B cell (primary cell): ENCODE data around the gene STXBP4. TPM values are rescaled to one million over a fixed set of nuclear protein-coding genes. Genes with fewer than 3 reads are reported as not detected.

ENCODE experiments used
- ATAC-seq: fragments of 200-7000 bp; cut with Tn5 transposase; one replicate; pipeline ENCODE4 v1.10.0; 2021; ENCODE audit warnings: low read depth, mild to moderate bottlenecking, moderate number of reproducible peaks, moderate library complexity
- CTCF ChIA-PET: fragments of 350-600 bp; sonication (Branson Sonifier 250); formaldehyde crosslinking; loops from one replicate; lab custom pipeline; 2021; ENCODE audit warnings: antibody characterized with exemption, inconsistent platforms; lab: Charles Lee
- POLR2A ChIA-PET: fragments of 350-600 bp; sonication (Branson Sonifier 250); formaldehyde crosslinking; loops from one replicate; lab custom pipeline; 2021; ENCODE audit warnings: antibody characterized with exemption; lab: Charles Lee
- DNase-seq: peaks from one replicate; pipeline ENCODE4 v3.0.0; 2013
- H2AFZ ChIP-seq: 2 replicates; pipeline ENCODE4 v1.6.1; 2012; ENCODE audit warnings: mild to moderate bottlenecking, low read depth, low read length; ENCODE audit not compliant: insufficient read depth, poor library complexity, severe bottlenecking
- H3K27ac ChIP-seq, 2 donors: 1 replicate in 1 of 2; 2 replicates in 1 of 2; pipeline ENCODE4 v1.5.1; 2012 to 2013; ENCODE audit warnings: low read length in 2 of 2, mild to moderate bottlenecking in 2 of 2, moderate library complexity in 1 of 2
- H3K27me3 ChIP-seq, 4 experiments: fragments of 200-600 bp in 1 of 4; sonication (generic) in 1 of 4; replicated peaks in 1 of 4; 1 replicate in 2 of 4; 2 replicates in 2 of 4; pipeline versions ENCODE4 v1.6.1 to v1.7.0; 2013 to 2016; ENCODE audit warnings: low read length in 3 of 4, mild to moderate bottlenecking in 2 of 4, mixed read lengths in 1 of 4, moderate library complexity in 1 of 4; ENCODE audit not compliant: insufficient read depth in 4 of 4, control insufficient read depth in 3 of 4; ENCODE audit errors: control extremely low read depth in 1 of 4
- H3K36me3 ChIP-seq, 2 experiments: replicated peaks in 1 of 2; 1 replicate in 1 of 2; 2 replicates in 1 of 2; pipeline versions ENCODE4 v1.6.1 to v1.7.1; 2013; ENCODE audit warnings: low read length in 1 of 2; ENCODE audit not compliant: insufficient read depth in 2 of 2, control insufficient read depth in 1 of 2; ENCODE audit errors: control extremely low read depth in 1 of 2, extremely low read depth in 1 of 2
- H3K4me1 ChIP-seq, 2 donors: fragments of 200-600 bp in 1 of 2; sonication (generic) in 1 of 2; 1 replicate in 1 of 2; 2 replicates in 1 of 2; pipeline versions ENCODE4 v1.5.1 to v1.6.1; 2013 to 2017; ENCODE audit warnings: low read length in 2 of 2; ENCODE audit not compliant: control insufficient read depth in 2 of 2, insufficient read depth in 2 of 2
- H3K4me2 ChIP-seq: replicated peaks from 2 replicates; pipeline ENCODE3; 2012; ENCODE audit warnings: mild to moderate bottlenecking, low read depth, low read length; ENCODE audit not compliant: poor library complexity, severe bottlenecking
- H3K4me3 ChIP-seq, 5 experiments: fragments of 200-600 bp in 1 of 5; sonication (generic) in 1 of 5; 1 replicate in 3 of 5; 2 replicates in 2 of 5; pipeline versions ENCODE4 v1.5.1 to v1.7.0; 2011 to 2016; ENCODE audit warnings: low read length in 4 of 5, mild to moderate bottlenecking in 4 of 5, low read depth in 2 of 5, control low read depth in 1 of 5, moderate library complexity in 1 of 5; ENCODE audit not compliant: insufficient read depth in 1 of 5; ENCODE audit errors: control extremely low read depth in 1 of 5, extremely low read depth in 1 of 5
- H3K79me2 ChIP-seq: fragments of 200-600 bp; sonication (generic); one replicate; pipeline ENCODE4 v1.6.0; 2016; ENCODE audit warnings: low read length; ENCODE audit not compliant: control insufficient read depth, insufficient read depth
- H3K9ac ChIP-seq: fragments of 200-600 bp; sonication (generic); 2 replicates; pipeline ENCODE4 v1.6.1; 2017; ENCODE audit warnings: mild to moderate bottlenecking, low read length, moderate library complexity
- H3K9me3 ChIP-seq, 3 donors: one replicate each; pipeline versions ENCODE4 v1.6.1 to v1.7.1; 2013; ENCODE audit warnings: low read length in 2 of 3; ENCODE audit not compliant: control insufficient read depth in 2 of 3, insufficient read depth in 1 of 3; ENCODE audit errors: control extremely low read depth in 1 of 3
- H4K20me1 ChIP-seq: 2 replicates; pipeline ENCODE4 v1.6.0; 2012; ENCODE audit warnings: mild to moderate bottlenecking, low read length; ENCODE audit not compliant: insufficient read depth, control insufficient read depth, poor library complexity, severe bottlenecking
- H3K27ac Mint-ChIP-seq: one replicate; pipeline ENCODE4 v1.8.0; 2021; ENCODE audit warnings: mixed read lengths
- H3K27me3 Mint-ChIP-seq: one replicate; pipeline ENCODE4 v1.8.0; 2021; ENCODE audit warnings: mixed read lengths
- H3K4me1 Mint-ChIP-seq: one replicate; pipeline ENCODE4 v1.8.0; 2021; ENCODE audit warnings: mixed read lengths
- H3K4me3 Mint-ChIP-seq: one replicate; pipeline ENCODE4 v1.8.0; 2021; ENCODE audit warnings: mixed read lengths
- H3K9me3 Mint-ChIP-seq: one replicate; pipeline ENCODE4 v1.8.0; 2022; ENCODE audit warnings: mixed read lengths; ENCODE audit not compliant: insufficient read depth
- CTCF ChIP-seq: fragments of 200-600 bp; IDR thresholded peaks from one replicate; pipeline ENCODE4 v1.8.0; 2022; ENCODE audit warnings: antibody characterized with exemption, mild to moderate bottlenecking
- EZH2 ChIP-seq: IDR thresholded peaks from 2 replicates; pipeline ENCODE4 v1.6.1; 2012; ENCODE audit warnings: borderline replicate concordance, low read depth, mild to moderate bottlenecking, moderate library complexity, low read length; ENCODE audit not compliant: insufficient read depth, poor library complexity, severe bottlenecking
- WGBS: methylation state at CpG from one replicate; pipeline ENCODE4 v1.1.5; 2013; ENCODE audit warnings: missing lambda C conversion rate; ENCODE audit not compliant: insufficient coverage; 5-methylcytosine and 5-hydroxymethylcytosine counted together
- intact Hi-C: fragments of 100-400 bp; cut with micrococcal nuclease; formaldehyde crosslinking; loops from one replicate; pipeline ENCODE4 v1.10.0; 2022
- polyA plus RNA-seq: library from polyadenylated mRNA; depleted of rRNA; stranded (reverse); fragments of >200 nt; gene quantifications from 2 replicates; pipeline ENCODE4 v1.2.3, GENCODE V29; 2012
- total RNA-seq, 2 donors: library from RNA; stranded (reverse); fragments of 120-200 nt in 1 of 2; gene quantifications; 1 replicate in 1 of 2; 2 replicates in 1 of 2; pipeline versions ENCODE4 v1.2.3 to v1.2.4, GENCODE V29; 2013 to 2022

Gene STXBP4
- total and polyA plus RNA-seq, 2 donors (not counting 1 experiment from before 2014, with no cell fraction given), result 1.2 to 11.4 TPM

GRCh38 chr17:55054429-55054828 is 85.9 kb downstream of the STXBP4 start:
- DNase-seq (no peak), ATAC-seq (no peak)
- H3K79me2 ChIP-seq, result no peaks in the 10 kb centered on the region
- H4K20me1 ChIP-seq, result no peaks in the 10 kb centered on the region
- intact Hi-C loops, result no loop called here
- H2AFZ ChIP-seq, result no peak overlapping the region
- no peak overlapping the region for H3K27ac Mint-ChIP-seq
- no peak overlapping the region for H3K4me3 ChIP-seq
- H3K4me2 ChIP-seq, result no peak overlapping the region
- peaks cover 0 to 1% (median 0%) of the 10 kb centered on the region in 3 donors for H3K9me3 ChIP-seq
- TF ChIP-seq CTCF (no peak), EZH2 (no peak)
- H3K4me1 Mint-ChIP-seq, result no peaks in the 10 kb centered on the region
- no peaks in the 10 kb centered on the region for H3K27me3 Mint-ChIP-seq
- CTCF ChIA-PET, result interaction anchor here (1.2 kb wide), 1 partner anchor 243 kb away, joined by 3 read pairs; no protein-coding TSS in a partner anchor
- H3K4me3 Mint-ChIP-seq, result no peak overlapping the region
- POLR2A ChIA-PET, result no interaction called here
- no peak overlapping the region for H3K9ac ChIP-seq
- no peak overlapping the region for H3K27ac ChIP-seq
- no peaks in the 10 kb centered on the region for H3K36me3 ChIP-seq
- no peaks in the 10 kb centered on the region for H3K4me1 ChIP-seq
- H3K9me3 Mint-ChIP-seq, result no peaks in the 10 kb centered on the region
- no peaks in the 10 kb centered on the region for H3K27me3 ChIP-seq

GRCh38 chr17:55056526-55056925 is 88.0 kb downstream of the STXBP4 start:
- H3K27me3 Mint-ChIP-seq, result no peaks in the 10 kb centered on the region
- no peaks in the 10 kb centered on the region for H3K9me3 Mint-ChIP-seq
- no peaks in the 10 kb centered on the region for H3K4me1 Mint-ChIP-seq
- Histone ChIP-seq H3K4me3 (no peak overlapping the region), H3K9me3 (no peaks in the 10 kb centered on the region), H3K36me3 (no peaks in the 10 kb centered on the region), H3K4me2 (no peak overlapping the region), H3K79me2 (no peaks in the 10 kb centered on the region), H3K9ac (no peak overlapping the region), H3K4me1 (no peaks in the 10 kb centered on the region), H4K20me1 (no peaks in the 10 kb centered on the region), H3K27me3 (no peaks in the 10 kb centered on the region), H3K27ac (no peak overlapping the region), H2AFZ (no peak overlapping the region)
- H3K27ac Mint-ChIP-seq, result no peak overlapping the region
- ChIA-PET POLR2A (no interaction called here), CTCF (no interaction called here)
- DNase-seq (no peak), ATAC-seq (no peak)
- intact Hi-C loops, result no loop called here
- H3K4me3 Mint-ChIP-seq, result no peak overlapping the region
- TF ChIP-seq CTCF, result no peak
- no peak for TF ChIP-seq EZH2
- 87% methylated on average over 2 of the region's 4 CpGs for WGBS
